ENCODE measurements around the gene TSPO2.

TSPO2 gene

DNA sequence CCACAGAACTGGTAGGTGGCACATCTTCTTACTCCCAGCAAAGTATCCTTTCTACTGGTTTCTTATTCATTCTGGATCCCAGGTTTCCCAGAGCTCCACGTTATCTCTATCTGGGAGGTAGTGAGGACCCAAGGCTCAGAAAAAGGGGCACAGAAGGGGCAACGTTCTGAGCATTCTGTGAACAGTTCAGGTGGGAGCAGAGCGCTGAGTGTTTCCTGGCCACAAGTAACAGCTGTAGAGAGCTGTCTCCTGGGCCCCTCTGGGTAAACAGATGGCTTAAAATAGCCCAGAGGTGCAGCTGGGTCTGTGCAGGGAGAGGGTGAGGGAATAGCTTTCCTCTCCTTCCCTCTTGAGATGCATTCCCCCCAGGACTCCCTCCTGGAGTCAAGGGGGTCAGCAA lies 12.9 kb downstream of the TSPO2 start:
- Mint-ChIP-seq H3K4me1 (peaks cover 19% of the 10 kb centered on the region), H3K4me3 (no peak overlapping the region), H3K9me3 (no peaks in the 10 kb centered on the region), H3K27ac (no peak overlapping the region), H3K36me3 (peaks cover 19% of the 10 kb centered on the region)
- ATAC-seq (no peak), DNase-seq (ENCODE audit: low spot score in 2 of 2) (no peak)

DNA sequence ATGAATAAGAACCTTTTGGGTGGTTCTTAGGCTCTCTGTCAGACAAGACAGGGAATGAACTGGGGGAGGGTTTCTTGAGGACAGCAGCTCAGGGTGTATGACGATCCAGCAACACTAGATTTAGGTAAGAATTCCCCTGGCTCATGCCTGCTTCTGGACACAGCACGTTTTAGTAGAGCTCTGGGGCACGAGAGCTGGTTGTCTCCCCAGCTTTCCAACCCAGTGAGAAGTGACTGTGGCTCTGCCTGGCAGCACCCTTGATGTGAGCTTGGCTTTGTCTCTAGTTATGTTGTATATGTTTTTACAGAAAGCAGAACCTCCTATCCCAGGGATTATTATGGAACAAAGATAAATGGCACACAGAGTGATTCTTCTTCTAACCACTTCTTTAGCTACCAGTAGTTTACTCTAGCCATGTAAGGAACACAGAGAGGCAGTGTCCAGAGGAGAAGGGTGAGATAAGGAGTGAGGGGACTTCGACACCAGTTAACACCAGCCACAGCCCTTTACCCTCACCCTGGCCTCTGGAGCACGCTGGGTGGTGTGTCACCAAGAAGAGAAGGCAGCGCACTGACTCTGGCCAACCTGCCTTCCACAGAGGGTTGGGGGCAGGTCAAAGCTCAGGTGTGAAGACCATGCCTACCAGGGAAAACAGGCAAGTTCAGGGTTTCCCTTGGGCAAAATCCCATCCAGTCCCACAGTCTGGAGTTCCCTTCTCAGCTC lies 14.7 kb downstream of the TSPO2 start:
- Mint-ChIP-seq H3K9me3 (no peaks in the 10 kb centered on the region), H3K4me1 (peaks cover 15% of the 10 kb centered on the region), H3K27ac (no peak overlapping the region), H3K4me3 (no peak overlapping the region), H3K36me3 (peaks cover 31% of the 10 kb centered on the region)
- ATAC-seq (no peak), DNase-seq (ENCODE audit: low spot score in 2 of 2) (no peak)

DNA sequence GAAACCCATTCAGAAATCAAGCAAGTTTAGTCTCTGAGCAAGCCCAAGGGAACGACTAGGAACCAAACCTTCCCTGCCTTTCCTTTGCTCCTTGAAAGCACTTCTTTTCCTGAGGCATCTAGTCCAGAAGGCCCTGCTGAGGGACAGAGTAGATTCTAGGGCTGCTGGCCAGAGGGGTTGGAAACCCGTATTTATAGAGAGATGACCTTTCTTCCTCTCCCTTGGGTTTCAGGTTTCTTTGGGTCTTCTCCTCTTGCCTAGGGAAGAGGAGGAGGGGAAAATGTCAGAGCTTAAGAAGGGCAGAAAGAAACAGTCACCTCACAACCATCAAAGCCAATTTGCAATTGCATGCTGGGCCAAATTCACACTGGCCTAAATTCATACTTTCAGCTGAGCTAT lies 16.5 kb downstream of the TSPO2 start:
- Mint-ChIP-seq H3K36me3 (peaks cover 44% of the 10 kb centered on the region), H3K9me3 (no peaks in the 10 kb centered on the region), H3K4me1 (no peaks in the 10 kb centered on the region), H3K27ac (no peak overlapping the region), H3K4me3 (no peak overlapping the region)
- ATAC-seq (no peak), DNase-seq (ENCODE audit: low spot score in 2 of 2) (no peak)

DNA sequence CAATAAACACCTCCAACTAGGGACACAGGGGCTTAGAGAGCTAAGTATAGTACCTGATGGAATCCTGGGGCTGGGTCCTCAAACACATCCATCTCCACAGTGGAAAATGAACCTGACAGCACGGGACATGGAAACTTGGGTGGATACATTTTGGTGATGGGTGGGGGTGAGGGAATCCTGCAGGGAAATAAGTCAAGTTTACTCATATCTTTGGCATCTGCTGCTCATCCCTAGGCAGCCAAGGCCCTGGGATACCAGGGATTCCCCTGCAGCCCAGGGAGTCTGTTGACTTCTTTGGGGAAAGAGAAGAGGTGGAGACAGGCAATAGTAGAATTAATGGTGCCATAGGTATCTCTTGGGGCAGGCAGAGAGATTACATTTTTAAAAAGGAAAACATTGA lies 17.3 kb downstream of the TSPO2 start:
- DNase-seq (ENCODE audit: low spot score in 2 of 2): no peak
- no peak for ATAC-seq
- H3K4me1 Mint-ChIP-seq: no peaks in the 10 kb centered on the region
- no peak overlapping the region for H3K27ac Mint-ChIP-seq
- H3K36me3 Mint-ChIP-seq: peaks cover 51% of the 10 kb centered on the region
- H3K4me3 Mint-ChIP-seq: no peak overlapping the region
- no peaks in the 10 kb centered on the region for H3K9me3 Mint-ChIP-seq

DNA sequence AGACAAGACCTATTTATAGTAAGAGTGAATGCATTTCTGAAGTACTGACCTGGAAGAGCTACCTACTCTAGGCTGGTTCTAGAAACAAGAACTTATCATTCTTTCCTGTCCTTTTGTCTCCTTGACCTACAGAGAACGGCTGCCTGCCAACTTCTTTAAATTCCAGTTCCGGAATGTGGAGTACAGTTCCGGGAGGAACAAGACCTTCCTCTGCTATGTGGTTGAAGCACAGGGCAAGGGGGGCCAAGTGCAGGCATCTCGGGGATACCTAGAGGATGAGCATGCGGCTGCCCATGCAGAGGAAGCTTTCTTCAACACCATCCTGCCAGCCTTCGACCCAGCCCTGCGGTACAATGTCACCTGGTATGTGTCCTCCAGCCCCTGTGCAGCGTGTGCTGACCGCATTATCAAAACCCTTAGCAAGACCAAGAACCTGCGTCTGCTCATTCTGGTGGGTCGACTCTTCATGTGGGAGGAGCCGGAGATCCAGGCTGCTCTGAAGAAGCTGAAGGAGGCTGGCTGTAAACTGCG lies 19.0 kb downstream of the TSPO2 start:
- H3K9me3 Mint-ChIP-seq: no peaks in the 10 kb centered on the region
- no peak for DNase-seq (ENCODE audit: low spot score in 2 of 2)
- no peak overlapping the region for H3K4me3 Mint-ChIP-seq
- no peak for ATAC-seq
- H3K36me3 Mint-ChIP-seq: peaks cover 62% of the 10 kb centered on the region
- no peaks in the 10 kb centered on the region for H3K4me1 Mint-ChIP-seq
- H3K27ac Mint-ChIP-seq: no peak overlapping the region

DNA sequence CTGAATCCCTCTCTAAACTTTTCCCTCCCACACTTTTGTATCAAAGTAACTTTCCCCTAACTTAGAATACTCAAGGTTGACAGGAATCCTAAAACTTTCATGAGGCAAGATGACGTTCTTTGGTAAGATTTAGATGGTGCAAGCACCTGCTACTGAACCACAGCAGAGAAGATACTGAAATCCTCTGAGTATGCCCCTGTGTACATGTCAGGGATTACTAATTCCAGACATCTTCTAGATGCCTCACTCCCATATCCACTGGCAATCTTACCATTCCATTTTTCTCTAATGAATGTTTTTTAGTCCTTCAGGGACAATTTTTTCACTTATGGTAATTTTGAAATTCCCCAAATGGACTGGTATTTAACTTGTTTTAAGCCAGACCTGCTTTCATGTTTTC lies 19.8 kb downstream of the TSPO2 start:
- peaks cover 70% of the 10 kb centered on the region for H3K36me3 Mint-ChIP-seq

DNA sequence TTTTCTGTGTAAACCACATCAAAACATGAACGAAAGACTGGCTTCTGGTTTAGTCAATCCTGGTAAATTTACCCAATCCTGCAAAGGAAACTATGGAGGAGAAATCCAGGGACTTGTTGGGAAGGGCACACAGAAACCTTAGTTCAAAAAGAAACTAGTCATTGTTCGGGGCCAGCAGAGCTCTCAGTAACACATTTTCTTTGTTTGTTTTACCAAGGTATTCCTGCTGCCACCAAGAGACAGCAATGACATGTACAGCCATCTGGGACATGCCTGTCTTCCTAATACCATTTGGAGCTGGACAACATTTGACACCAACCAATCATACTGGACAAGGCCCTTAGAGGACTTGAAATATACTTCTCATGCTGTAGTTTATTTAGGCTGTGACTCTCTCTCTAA lies 21.6 kb downstream of the TSPO2 start:
- Mint-ChIP-seq H3K27ac (no peak overlapping the region), H3K36me3 (peaks cover 77% of the 10 kb centered on the region)

More for the DNA sequence above, 19.8 kb downstream of the TSPO2 start:
- Mint-ChIP-seq H3K4me1 (peaks cover 6% of the 10 kb centered on the region), H3K9me3 (no peaks in the 10 kb centered on the region), H3K27ac (no peak overlapping the region), H3K4me3 (no peak overlapping the region)
- no peak for DNase-seq (ENCODE audit: low spot score in 2 of 2)
- no peak for ATAC-seq

DNA sequence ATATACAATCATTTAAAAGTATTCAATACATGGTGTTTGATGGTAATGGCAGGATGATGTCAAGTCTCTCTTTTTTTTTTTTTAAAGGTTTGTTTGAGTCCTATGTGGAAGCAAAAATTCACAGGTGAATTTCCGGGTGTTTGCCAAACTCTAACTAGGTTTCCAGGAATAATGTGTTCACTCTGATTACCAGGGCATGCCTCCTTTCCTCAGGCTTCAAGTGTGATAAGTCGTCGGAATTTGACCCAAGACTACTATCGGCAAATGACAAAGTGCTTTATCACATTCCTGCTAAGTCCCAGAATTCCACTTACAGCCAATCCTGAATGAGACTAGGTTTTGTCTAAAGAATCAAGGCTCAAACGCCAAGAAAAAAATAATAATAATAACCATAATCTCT lies 22.6 kb downstream of the TSPO2 start:
- ATAC-seq (no peak), DNase-seq (ENCODE audit: low spot score in 2 of 2) (no peak)
- no peaks in the 10 kb centered on the region for H3K9me3 Mint-ChIP-seq
- H3K4me1 Mint-ChIP-seq: peaks cover 15% of the 10 kb centered on the region
- H3K4me3 Mint-ChIP-seq: no peak overlapping the region
- no peak overlapping the region for H3K27ac Mint-ChIP-seq
- peaks cover 82% of the 10 kb centered on the region for H3K36me3 Mint-ChIP-seq

More for the DNA sequence above, 21.6 kb downstream of the TSPO2 start:
- Mint-ChIP-seq H3K9me3 (no peaks in the 10 kb centered on the region), H3K4me3 (no peak overlapping the region), H3K4me1 (peaks cover 15% of the 10 kb centered on the region)
- DNase-seq (ENCODE audit: low spot score in 2 of 2) (no peak), ATAC-seq (no peak)

DNA sequence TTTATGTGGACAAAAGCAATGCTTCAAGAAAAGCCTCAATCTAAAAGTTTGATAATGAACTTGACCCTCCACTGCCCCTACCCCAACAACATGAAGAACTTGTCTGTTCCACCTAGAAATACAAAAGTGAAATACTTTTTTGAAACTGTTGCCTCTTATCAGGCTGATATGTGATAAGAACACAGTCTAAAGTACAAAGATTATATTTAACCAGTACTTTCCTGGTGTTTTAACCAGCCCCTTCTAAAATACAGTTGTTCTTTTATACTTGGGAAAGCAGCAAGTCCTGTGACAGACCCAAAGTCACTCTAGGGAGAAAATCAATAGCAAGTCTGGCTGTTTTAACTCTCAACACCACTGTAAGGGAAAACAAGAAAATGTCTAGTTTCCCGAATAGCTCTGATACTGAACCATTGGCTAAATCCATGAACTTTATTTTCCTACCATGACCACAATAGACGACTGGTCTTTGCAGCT lies 23.3 kb downstream of the TSPO2 start:
- no peaks in the 10 kb centered on the region for H3K9me3 Mint-ChIP-seq
- no peak overlapping the region for H3K4me3 Mint-ChIP-seq
- no peak overlapping the region for H3K27ac Mint-ChIP-seq
- H3K36me3 Mint-ChIP-seq: peaks cover 87% of the 10 kb centered on the region
- no peak for DNase-seq (ENCODE audit: low spot score in 2 of 2)
- no peak for ATAC-seq
- peaks cover 19% of the 10 kb centered on the region for H3K4me1 Mint-ChIP-seq

DNA sequence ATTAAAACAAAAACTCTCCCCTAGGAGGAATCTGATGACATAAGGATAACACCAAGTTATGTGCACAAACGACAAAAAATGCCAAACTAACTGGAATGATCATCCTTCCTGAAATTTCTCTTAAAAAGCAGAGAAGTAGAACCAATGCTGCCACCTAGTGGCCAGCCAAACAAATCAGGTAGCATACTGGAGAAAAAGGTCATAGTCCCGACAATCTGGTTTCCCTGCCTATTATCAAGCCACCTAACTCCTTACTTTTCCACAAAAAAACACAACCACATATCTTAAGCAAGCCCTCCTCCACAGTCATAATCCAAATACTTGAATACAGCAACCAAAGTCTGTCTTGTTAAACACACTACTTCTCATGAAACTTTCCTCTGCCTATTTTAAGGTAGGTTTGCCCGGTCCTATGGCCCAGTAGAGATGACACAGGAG lies 24.6 kb downstream of the TSPO2 start:
- H3K4me3 Mint-ChIP-seq: no peak overlapping the region
- H3K9me3 Mint-ChIP-seq: no peaks in the 10 kb centered on the region
- DNase-seq (ENCODE audit: low spot score in 2 of 2) (peak; percentile 33 to 59), ATAC-seq (no peak)
- H3K4me1 Mint-ChIP-seq: peaks cover 26% of the 10 kb centered on the region
- peaks cover 84% of the 10 kb centered on the region for H3K36me3 Mint-ChIP-seq
- no peak overlapping the region for H3K27ac Mint-ChIP-seq

DNA sequence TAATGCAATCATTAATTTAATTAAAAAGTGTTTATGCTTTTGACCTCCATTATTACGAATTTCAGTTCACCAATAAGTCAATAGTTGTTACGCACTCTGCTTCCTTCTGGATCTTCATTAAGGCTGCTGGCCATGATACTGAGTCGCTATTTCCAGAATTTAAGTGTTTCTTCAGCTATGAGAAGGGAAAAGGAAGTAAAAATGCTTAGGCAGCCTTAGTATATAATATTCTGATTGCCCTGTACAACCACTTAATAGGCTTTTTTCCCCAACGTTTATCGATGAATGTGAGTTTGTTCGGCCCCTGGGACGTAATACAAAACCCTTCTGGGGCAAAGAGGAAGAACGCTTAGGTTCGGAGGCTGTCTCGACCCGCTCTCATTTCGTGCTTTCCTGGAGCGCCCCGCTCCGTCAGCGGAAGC lies 29.2 kb downstream of the TSPO2 start:
- no peak for ATAC-seq
- H3K9me3 Mint-ChIP-seq: no peaks in the 10 kb centered on the region
- H3K4me1 Mint-ChIP-seq: peaks cover 53% of the 10 kb centered on the region
- DNase-seq (ENCODE audit: low spot score in 2 of 2): no peak
- peaks cover 74% of the 10 kb centered on the region for H3K36me3 Mint-ChIP-seq
- peak overlapping the region; percentile 86 for H3K4me3 Mint-ChIP-seq
- peak overlapping the region; percentile 98 for H3K27ac Mint-ChIP-seq

DNA sequence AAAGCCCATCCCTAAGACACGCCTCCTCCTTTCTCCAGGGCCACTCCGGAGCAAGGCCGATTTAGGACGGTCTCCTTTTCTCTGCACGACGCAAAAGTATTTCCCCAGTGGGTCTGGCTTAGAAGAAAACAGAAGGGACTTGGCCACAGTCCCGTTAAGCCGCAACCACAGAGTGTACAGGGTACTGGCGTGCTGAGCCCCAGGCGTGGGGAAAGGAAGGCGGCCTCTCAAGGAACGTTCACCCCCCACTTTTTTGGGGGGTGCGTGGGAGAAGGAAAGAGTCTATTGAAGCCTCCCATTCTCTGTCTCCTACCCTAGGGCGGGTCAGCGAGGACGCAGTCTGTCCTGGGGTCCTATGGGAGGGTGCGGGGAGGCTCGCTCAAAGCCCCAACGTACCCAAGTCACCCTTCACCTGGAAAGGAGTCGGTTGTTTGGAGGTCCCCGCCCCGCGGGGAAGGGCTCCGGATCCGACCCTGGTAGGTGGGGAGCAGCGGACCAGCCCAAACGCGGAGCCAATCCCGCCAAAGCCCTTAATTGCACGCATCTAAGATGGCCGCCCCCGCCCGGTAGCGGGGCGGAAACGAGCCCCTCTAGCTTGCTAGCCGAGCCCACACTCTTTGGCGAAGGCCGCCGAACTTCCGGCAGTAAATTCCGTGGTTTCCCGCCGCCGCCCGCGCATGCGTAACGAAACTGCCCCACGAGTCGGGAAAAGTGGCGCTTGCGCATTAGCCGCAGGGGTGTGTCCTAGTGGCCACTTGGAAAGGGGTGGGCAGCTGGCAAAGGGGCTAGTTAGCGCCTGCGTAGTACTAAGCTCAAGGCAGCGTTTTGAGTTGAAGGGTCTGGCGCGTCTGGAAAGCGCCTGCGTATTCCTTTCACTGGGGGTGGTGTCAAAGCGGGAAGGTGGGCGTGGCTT lies 29.9 kb downstream of the TSPO2 start, which contains the start of gene OARD1:
OARD1 (minus strand) TSS at position 434 of the 913 bp plus-strand sequence. CDS start 722 bp downstream, outside the sequence.
- Mint-ChIP-seq H3K4me1 (peaks cover 47% of the 10 kb centered on the region), H3K4me3 (peak within 1 kb of the TSS; percentile 86), H3K36me3 (peaks cover 67% of the 10 kb centered on the region), H3K9me3 (no peaks in the 10 kb centered on the region), H3K27ac (peak within 1 kb of the TSS; percentile 98)
- DNase-seq (ENCODE audit: low spot score in 2 of 2) (peak; percentile 99 to 100), ATAC-seq (peak; percentile 85)

DNA sequence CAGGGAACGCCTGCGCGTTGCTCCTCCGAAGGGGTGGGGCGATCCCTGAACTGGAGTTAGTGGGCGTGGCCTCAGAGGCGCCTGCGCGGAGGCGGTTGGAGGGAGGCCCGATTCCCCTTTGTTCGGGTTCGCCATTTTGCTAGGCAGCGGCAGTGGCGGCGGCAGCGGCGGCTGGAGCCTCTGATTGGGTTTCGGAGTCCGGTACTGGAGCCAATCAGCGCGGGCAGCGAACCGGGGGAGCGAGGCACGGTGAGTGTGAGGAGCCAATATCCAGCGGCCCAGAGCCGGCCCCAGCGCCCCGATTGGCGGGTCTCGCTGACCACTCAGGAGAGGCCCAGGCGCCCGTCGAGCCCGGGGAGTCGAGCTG lies 30.6 kb downstream of the TSPO2 start, which contains the start of gene NFYA:
NFYA (plus strand) TSS at position 139 of the 367 bp plus-strand sequence. CDS start 6,116 bp downstream, outside the sequence.
- Mint-ChIP-seq H3K27ac (peak within 1 kb of the TSS; percentile 98), H3K36me3 (peaks cover 61% of the 10 kb centered on the region), H3K9me3 (no peaks in the 10 kb centered on the region), H3K4me1 (peaks cover 40% of the 10 kb centered on the region), H3K4me3 (peak within 1 kb of the TSS; percentile 86)
- DNase-seq (ENCODE audit: low spot score in 2 of 2) (peak in 1 of 2 donors; percentile 100), ATAC-seq (peak; percentile 83)

DNA sequence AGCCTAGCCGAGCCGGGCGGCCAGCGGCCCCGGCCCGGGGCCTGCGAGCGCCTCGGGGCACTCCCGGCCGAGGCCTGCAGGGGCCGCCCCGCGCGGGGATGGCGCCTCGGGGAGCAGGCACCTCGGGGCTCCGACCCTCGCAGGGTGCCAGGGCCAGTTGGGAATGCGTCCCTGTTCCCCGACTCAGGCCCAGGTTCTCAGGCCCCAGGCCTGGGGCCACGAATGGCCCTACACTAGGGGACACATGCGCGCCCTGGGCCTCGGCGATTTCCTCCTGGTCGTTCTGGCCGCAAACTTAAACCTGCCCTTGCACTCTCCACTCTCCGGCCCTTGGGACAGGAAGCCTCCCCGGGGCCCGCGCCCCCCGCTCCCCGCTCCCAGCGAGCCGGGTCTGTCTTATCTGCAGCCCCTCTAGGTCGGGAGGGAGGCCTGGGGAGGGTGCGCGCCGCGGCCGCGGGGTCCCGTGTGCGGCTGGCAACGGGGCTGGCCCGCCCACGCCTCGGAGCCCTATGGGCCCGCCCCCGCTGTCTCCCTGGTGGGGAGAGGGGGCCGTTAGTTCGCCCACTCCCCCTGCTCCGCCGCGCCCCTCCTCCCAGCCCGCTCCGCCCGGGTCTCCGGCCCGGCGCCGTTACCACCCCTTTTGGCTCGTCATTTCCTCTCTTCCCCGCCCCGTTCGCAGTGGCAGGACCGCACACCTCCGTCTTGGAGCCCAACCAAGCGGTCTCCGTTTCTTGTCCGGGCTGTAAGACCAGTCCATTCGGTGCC lies 31.1 kb downstream of the TSPO2 start:
- H3K4me1 Mint-ChIP-seq: peaks cover 40% of the 10 kb centered on the region
- ATAC-seq (peak; percentile 41), DNase-seq (ENCODE audit: low spot score in 2 of 2) (peak; percentile 68 to 90)
- H3K36me3 Mint-ChIP-seq: peaks cover 56% of the 10 kb centered on the region
- H3K27ac Mint-ChIP-seq: peak overlapping the region; percentile 98
- no peaks in the 10 kb centered on the region for H3K9me3 Mint-ChIP-seq
- peak overlapping the region; percentile 86 for H3K4me3 Mint-ChIP-seq
